ENCODE measurements around the gene ACTR3C.
"Not testable (repeated sequence)": the region's sequence is repeated elsewhere in the genome, so short reads cannot be mapped to it uniquely, and the experiment has no call there.

The ACTR3C gene

DNA sequence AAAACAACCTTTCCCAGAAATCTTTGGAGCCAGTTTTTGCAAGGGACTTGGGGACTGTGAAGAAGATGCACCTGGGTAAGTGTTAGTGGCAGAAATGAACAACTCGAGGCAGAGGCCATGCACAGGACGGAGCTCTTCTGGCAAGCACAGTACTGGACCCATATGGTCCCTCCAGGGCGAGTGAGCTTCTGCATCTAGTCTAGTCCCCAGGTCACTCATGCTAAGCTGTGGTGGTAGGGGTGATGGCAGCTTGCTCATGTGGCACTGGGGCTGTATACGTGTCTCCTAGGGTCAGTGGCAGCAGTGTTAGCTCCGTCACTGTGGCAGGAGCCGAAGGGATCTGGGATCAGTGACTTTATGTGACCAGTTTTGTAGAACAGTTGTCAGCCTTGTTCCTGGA lies 9.5 kb downstream of the ACTR3C start:
- no peak for DNase-seq (ENCODE audit: low read depth in 2 of 2)

DNA sequence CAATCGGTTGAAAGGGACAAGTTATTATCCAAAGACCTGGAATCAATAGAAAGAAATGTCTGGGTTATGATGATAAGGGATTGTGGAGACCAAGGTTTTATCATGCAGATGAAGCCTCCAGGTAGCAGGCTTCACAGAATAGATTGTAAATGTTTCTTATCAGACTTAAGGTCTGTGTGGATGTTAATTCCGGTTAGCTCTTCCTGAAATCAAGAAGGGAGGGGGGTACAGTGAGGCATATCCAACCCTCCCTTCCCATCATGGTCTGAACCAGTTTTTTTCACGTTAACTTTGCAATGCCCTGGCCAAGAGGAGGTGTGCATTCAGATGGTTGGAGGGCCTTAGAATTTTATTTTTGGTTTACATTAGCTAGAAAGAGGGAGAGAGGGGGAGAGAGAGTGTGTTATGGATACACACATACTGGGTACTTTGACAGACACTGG lies 10.0 kb downstream of the ACTR3C start:
- no peak for DNase-seq (ENCODE audit: low read depth in 2 of 2)

DNA sequence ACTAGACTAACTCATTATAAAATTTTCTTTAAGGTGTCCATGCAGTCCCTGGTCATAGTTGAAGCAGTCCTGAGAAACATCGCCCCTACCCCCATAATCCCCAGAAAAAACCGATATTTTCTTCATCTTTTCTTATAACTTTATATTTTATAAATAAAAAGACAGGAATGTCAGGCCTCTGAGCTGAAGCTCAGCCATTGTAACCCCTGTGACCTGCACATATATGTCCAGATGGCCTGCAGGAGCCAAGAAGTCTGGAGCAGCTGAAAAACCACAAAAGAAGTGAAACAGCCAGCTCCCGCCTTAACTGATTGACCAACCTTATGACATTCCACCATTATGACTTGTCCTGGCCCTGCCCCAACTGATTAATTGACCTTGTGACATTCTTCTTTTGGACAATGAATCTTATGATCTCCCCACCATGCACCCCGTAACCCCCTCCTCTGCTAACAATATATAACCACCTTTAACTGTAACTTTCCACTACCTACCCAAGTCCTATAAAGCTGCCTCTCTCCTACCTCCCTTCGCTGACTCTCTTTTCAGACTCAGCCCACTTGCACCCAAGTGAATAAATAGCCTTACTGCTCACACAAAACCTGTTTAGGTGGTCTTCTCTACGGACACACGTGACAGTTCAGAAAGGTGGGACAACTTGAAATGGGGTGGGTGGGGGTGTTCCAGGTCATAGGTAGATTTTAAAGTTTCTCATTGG lies 10.5 kb downstream of the ACTR3C start:
- DNase-seq (ENCODE audit: low read depth in 2 of 2) = not testable (repeated sequence)

DNA sequence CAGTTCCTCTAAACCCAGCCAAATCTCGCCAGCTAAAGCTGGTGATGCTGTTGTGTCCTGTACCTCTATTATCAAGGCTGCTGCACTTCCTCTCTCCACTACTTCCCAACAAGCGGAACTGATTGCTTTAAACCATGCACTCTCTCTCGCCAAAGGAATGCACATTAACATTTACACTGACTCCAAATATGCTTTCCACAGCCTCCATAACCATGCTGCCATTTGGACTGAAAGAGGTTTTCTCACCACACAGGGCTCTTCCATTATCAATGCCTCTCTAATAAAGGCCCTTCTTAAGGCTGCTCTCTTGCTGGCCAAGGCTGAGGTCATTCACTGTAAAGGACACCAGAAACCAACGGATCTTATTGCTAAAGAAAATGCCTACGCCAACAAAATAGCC lies 11.6 kb downstream of the ACTR3C start:
- no peak for DNase-seq (ENCODE audit: low read depth in 2 of 2)

DNA sequence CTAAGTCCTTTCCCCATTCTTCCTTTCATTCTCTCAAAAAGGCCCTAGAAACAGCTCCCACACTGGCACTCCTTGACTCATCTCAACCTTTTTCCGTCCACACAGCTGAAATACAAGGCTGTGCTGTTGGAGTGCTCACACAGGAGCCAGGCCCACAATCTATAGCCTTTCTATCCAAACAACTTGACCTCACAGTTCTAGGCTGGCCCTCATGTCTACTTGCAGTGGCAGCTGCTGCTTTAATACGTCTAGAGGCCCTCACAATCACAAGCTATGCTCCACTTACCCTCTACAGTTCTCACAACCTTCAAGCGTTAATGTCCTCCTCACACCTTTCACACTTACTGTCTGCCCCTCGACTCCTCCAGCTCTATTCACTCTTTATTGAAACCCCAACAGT lies 12.2 kb downstream of the ACTR3C start:
- no peak for DNase-seq (ENCODE audit: low read depth in 2 of 2)

DNA sequence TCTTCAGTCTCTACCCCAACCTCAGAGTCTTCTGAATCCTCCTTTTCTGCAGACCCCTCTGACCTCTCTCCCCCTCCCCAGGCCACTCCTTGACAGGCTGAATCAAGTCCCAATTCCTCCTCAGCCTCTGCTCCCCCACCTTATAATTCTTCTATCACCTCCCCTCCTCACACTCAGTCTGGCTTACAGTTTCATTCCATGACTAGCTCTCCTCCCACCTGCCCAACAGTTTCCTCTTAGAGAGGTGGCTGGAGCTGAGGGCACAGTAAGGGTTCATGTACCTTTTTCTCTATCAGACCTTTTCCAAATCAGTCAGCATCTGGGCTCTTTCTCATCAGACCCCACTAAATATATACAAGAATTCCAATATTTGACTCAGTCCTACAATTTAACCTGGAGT lies 14.8 kb downstream of the ACTR3C start:
- DNase-seq (ENCODE audit: low read depth in 2 of 2) = no peak

DNA sequence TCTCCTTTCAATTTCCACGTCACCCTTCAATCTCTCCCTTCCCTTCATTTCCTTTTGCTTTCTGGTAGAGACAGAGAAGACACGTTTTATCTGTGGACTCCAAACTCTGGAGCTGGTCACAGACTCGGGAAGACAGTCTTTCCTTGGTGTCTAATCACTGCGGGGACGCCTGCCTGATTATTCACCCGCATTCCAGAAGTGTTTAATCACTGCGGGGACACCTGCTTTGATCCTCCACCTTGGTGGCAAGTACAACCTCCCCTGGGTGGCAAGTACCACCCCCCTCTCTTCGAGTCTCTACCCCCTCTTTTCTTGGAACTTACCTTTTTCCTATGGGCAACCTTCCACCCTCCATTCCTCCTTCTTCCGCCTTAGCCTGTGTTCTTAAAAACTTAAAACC lies 15.4 kb downstream of the ACTR3C start:
- DNase-seq (ENCODE audit: low read depth in 2 of 2) = no peak

DNA sequence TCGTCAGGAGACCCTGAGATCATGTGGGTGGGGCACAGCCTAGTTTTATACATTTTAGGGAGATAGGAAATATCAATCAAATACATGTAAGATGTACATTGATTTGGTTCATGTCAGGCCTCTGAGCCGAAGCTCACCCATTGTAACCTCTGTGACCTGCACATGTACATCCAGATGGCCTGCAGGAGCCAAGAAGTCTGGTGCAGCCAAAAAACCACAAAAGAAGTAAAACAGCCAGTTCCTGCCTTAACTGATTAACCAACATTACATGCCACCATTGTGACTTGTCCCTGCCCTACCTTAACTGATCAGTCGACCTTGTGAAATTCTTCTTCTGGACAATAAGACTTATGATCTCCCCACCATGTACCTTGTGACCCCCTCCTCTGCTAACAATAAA lies 16.2 kb downstream of the ACTR3C start:
- no peak for DNase-seq (ENCODE audit: low read depth in 2 of 2)

DNA sequence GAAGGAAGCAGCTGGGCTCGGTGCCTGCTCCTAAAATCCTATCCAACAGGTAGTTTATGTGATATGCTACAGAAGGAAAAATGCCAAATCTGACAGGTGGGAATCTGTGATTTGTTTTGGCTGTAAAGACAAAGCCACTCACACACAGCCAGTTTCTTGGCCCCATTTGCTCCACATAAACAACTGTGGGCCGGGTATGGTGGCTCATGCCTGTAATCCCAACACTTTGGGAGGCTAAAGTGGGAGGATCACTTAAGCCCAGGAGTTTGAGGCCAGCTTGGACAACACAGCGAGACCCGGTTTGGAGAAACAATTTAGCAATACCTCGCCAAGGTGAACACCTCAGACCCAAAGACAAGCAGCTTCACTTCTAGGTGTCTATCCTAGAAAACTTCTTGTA lies 17.0 kb downstream of the ACTR3C start:
- DNase-seq (ENCODE audit: low read depth in 2 of 2) = not testable (repeated sequence)

DNA sequence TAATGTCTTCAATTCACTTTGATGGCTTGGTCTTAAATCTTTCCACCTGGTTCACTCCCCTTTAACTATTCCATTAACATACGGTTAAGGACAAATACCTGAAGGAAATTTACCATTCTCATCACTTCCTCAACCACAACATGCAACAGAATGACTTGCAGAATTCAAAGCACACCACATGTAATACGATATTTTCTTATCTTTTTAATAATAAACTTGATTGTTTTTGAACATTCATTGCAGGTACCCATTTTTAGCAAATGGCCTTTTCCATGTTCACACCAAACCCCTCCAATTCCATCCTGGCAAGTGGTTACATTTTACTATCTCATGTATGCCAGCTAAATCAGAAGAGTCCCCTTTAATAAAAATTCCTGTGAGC lies 17.5 kb downstream of the ACTR3C start:
- DNase-seq (ENCODE audit: low read depth in 2 of 2) = not testable (repeated sequence)

DNA sequence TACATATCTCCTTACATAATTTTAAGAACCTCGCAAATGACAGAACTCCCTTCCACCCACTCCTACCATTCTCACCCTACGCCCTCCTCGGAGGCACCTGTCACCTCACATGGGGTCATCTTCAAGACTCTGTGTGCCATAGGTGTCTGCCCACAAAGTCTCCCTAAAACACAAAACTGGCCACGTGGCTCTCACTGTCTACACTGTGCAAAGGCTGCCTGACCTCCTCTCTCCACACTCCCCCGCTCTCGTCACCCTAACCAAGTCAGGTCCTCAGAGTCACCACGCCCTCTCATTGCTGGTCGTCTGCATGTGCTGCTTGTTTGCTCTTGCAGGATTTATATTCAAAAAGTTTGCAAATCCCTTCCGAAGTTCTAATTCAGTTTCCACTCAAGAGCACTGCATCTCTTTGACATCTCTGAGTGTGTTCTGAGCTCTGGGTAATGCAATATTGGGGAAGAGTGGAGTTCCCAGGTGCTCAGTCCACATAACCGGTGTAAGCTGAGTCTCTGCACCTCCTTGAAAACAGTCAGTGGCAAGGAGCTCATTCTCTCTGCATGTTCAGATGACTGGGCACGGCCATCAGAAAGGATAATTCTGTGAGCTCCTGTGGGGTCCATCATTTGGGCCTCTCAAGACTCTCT lies 18.0 kb downstream of the ACTR3C start:
- not testable (repeated sequence) for DNase-seq (ENCODE audit: low read depth in 2 of 2)

DNA sequence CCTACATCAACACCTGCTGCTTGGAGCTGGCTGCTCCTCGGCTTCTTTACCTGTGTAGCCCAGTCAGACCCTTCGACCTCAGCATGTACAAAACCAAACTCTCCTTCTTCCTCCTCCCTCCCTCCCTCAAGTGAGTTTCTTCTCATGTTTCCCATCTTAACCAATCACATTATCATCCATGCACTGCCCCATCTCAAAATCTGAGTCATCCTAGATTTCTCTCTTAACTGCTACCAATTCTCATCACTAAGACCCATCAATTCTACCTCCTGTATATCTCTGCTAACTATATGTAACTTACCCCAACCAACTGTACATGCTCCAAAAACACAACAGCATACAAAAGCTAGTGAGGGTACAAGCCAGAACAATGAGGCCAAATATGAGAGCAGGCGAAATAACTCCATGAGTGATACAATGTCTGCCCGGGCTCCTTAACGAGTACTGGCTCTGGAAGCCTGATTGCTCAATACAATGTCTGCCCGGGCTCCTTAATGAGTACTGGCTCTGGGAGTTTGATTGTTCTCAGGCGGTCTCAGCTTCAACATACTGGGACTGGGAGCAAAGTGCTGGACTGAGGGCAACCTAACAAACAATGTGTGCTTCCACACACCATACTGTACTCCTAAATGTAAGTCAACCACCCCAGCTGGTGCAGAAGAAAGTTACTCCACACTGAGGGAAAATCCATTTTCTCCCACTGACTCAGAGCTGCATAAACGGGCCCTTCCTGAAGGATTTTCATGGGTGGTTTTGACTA lies 18.7 kb downstream of the ACTR3C start:
- not testable (repeated sequence) for DNase-seq (ENCODE audit: low read depth in 2 of 2)

DNA sequence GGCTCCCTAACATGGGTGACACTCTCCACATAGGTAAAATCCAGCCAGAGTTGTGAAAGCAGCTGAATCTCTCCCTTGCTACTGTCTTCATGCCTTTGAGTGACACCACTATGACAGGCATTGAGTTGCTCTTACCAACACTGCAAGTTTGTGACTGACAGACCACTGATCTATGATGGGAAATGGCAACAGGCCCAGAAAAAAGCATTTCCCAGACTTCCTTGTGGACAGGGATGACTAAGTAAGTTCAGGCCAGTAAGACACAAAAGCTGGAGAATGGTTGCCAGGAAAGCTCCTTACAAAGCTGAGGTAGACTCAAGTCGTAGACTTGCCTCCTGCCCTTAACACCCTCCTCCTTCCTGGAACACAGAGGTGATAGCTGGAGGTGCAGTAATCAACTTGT lies 20.4 kb downstream of the ACTR3C start:
- DNase-seq (ENCODE audit: low read depth in 2 of 2) = not testable (repeated sequence)

DNA sequence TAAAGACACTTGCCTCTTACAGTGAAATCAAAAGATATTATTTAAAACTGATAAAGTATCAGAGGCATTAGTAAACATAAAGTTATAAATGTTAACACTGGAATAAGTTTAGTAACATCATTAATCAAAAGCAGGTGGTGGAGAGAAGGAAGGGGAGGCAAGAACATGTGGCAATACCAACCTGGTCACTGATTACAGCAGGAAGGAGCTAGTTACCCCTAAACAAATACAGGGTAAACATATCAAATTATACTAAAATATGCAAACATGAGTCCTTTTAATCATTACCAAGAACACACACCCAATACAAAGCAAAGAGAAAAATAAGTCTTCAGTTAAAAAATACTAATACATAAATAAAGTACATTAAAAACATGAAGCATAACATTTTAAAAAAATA lies 25.4 kb downstream of the ACTR3C start:
- DNase-seq (ENCODE audit: low read depth in 2 of 2) = not testable (repeated sequence)

DNA sequence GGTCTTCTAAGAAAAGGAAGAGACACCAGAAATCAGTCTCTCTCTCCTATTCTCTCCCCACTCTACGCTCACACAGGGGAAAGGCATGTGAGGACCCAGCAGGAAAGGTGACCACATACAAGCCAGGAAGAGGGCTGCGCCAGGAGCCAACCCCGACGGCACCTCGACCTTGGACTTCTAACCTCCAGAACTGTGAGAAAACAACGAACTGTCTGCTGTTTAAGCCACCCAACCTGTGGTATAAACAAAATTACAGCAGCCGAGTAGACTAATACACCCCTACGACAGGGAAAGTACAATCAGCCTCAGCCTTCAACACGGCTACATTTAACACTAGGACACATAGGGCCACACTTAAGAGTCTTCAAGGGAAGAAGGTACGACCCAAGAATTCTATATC lies 26.5 kb downstream of the ACTR3C start:
- DNase-seq (ENCODE audit: low read depth in 2 of 2) = not testable (repeated sequence)

DNA sequence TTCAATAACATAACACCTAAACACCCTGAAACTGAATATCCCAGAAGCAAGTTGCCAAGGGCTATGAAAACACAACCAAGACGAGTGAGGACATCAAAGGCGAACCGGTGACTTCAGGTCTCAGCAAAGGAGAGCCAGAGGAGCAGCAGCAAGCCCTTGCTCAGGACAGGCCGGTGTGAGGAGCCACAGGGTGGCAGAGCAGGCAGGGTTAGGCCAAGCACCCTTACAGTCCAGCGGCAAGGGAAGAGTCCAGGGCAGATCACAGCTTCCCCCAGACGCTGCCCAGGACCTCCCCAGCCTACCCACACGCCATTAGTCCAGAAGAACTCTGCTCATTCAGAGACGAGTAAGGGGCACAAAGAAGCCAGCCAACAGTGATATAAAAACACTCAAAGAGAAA lies 27.7 kb downstream of the ACTR3C start:
- DNase-seq (ENCODE audit: low read depth in 2 of 2) = not testable (repeated sequence)

DNA sequence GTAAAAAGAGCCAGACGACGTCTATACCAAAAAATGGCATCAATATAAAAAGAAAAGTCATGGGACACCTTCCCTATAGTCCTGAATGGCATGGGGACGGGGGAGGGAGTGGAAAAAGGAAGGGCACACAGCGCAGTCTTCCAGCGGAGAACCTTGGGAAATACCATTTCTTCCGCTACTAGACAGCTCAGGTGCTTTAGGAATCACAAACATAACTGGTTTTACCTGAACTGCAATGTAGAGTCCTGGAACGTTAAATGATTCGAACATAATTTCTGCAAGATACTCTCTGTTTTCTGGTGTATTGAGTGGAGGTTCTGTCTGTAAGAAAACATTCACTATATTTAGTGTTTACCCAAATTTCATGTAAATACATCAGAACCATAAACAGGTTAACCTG lies 28.3 kb downstream of the ACTR3C start:
- not testable (repeated sequence) for DNase-seq (ENCODE audit: low read depth in 2 of 2)

DNA sequence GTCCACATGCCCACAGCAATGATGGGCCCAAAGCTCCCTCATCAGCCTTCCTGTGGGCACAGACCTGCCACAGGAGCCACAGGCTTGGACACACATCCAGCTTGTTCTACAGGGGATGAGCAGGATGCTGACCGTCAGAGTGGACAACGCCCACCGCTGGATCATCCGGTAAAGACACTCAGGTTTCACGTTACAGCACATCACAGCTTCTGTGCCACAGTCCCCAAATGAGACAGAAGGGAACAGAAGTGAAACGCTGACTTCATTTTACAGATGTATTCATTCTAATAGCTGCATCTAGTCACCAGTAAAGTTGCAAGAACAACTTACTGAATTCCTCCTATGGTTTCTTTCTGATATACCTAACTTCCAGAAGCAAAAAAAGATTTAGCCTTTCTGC lies 33.0 kb downstream of the ACTR3C start:
- not testable (repeated sequence) for DNase-seq (ENCODE audit: low read depth in 2 of 2)

DNA sequence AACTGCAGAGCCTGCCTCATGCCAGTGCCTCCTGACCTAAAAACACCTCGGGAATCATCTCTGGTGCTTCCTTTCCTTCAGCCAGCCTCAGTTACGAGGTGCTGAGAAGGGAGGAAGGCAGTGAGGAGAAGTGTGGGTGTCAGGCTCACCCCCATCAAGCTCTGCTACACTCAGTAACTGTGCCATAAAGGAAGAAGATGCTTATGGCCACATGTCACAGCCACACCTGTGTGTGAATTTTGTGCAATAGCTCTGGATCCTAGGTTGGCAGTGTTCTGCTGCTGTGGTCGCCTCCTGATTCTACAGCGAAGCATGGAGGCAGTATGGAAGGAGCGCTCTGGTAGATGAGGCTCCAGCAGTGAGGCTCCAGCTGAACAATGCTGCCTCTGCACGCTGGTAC lies 34.5 kb downstream of the ACTR3C start:
- not testable (repeated sequence) for DNase-seq (ENCODE audit: low read depth in 2 of 2)

DNA sequence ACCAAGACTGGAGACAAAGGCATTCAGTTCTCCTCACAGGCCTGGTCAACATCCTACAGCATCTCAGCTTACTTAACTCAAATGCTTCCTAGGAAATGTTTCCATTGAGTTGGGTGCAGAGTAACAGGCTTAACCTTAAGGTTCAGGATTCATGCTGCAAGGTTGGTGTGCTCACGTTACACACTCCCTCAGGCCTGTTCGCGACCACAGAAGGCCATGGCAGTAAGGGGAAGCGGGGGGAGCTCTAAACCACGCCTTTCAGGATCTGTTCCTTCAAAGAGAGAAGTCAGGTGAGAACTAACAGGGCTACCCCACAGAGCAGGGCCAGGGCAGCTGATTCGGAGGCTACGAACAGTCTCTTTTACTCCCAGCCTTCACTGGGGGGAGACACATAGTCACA lies 35.5 kb downstream of the ACTR3C start:
- not testable (repeated sequence) for DNase-seq (ENCODE audit: low read depth in 2 of 2)

DNA sequence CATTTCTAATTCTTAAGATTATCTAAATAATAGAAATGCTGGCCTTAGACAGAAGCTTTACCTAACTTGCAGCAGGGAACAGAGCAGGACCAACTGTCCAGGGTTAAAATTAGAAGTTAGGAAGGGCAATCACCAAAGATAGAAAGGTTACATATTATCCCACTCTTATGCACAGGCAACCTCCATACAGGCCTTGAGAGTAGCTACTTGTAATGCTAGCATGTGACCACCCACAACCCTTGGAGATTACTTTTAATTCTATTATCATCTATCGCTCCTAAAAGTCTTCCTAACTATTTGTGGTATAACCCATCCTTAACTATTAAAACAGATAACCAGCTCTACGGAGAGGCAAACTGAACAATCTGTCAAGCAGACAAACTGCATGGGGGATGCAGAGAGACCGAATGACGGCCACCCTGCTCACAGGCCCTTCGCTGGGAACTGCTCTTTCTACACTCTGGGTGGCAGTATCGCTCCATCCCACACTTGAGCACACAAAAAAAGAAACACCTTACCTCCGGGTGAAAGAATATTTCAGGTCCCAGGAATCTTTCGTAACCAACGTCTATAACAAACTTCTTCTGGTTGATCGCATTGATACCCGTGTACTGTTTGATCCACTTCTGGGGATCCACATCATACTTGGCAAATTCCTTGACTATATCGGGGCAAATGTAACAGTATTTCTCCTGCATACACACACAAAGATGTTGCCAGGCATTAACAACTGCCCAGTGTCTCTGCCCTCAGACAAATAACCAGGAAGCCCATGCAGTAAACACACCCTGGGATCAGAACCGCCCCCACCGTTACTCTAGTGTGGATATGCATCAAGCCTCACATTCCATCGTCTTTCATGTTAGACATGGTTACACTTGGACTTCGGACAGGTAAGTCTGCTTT lies 37.2 kb downstream of the ACTR3C start:
- not testable (repeated sequence) for DNase-seq (ENCODE audit: low read depth in 2 of 2)

DNA sequence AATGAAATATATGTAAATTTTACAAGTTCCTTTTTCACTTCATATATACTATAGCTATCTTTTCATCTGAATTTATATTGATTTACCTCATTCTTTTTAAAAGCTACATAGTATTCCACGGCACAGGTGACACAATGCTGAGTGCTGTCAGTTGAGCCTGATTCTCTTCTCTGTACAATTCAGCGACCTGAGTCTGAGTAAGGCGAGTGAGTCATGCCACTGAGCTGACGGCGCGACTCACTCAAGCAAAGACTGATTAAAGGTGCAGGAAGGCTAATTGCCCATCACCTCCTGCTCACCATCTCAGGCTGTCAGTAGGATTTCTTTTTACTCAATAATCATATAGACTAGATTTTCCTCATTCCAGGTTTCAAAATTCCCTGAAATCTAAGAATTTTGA lies 39.7 kb downstream of the ACTR3C start:
- not testable (repeated sequence) for DNase-seq (ENCODE audit: low read depth in 2 of 2)
